ENCODE measurements around the gene UBAC2. TPM values are rescaled to one million over a fixed set of nuclear protein-coding genes. Genes with fewer than 3 reads are reported as not detected.
A peak's percentile ranks its signal among the peaks of the same experiment; 100 is the strongest.

The UBAC2 gene
- polyA plus RNA-seq, 2 donors: 63.0 to 70.1 TPM

- Histone ChIP-seq H3K4me3 (ENCODE audit: low read depth in 1 of 2, low read length in 2 of 2) (no peak overlapping the region), H3K27ac (ENCODE audit: low read depth in 2 of 2, low read length in 1 of 2) (peak overlapping the region; percentile 29 to 72), H3K27me3 (ENCODE audit: control insufficient read depth in 1 of 2, insufficient read depth in 2 of 2, low read length in 2 of 2) (no peaks in the 10 kb centered on the region), H3K36me3 (ENCODE audit: control insufficient read depth in 2 of 2, insufficient read depth in 2 of 2, low read length in 1 of 2) (no peaks in the 10 kb centered on the region), H3K4me1 (ENCODE audit: control insufficient read depth in 2 of 2, insufficient read depth in 2 of 2, low read length in 1 of 2) (peaks cover 0 to 7% of the 10 kb centered on the region in 2 donors), H3K9me3 (ENCODE audit: control insufficient read depth in 2 of 2, insufficient read depth in 1 of 2, low read depth in 1 of 2, low read length in 1 of 2) (no peaks in the 10 kb centered on the region)
- WGBS, 2 donors: 49 to 53% methylated on average over 5 of the region's 5 CpGs
Measured at GRCh38 chr13:99197117-99197651, 3.5 kb upstream of the UBAC2 start.

DNA sequence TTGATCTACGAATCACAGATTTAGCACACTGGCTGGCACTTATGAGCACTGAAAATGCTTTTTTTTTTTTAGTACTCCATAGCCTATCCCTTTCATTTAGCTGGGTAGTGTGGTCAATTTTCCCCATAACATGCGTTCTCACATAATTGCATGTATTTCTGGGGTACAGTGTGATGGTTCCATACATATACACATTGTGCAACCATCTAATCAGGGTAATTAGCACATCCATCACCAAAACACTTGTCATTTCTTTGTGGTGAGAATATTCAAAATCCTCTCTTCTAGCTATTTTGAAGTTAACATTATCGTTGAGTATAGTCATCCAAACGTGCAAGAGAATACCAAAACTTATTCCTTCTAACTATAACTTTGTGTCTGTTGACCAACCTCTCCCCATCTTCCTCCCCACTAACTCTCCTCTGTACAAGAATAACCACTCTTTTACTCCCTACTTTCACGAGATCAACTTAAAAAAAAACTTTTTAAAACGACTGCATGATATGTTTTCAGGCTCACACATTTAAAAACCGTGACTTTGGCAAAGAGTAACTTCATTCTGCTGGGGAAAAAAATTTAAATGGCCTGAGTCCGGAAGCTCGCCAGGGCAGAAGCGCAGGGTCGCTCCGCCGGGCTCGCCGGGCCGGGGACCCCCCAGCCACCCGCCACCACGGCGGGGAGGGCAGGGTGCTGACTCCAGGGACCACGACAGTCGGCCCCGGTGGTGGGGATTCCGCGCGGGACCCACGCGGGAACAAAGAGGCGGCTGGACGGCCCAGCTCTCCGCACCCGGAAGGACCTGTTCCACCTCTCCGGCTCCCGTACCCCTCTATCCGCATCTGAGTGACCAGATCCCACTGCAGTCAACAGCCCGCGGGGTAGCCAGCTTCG is 868 bp upstream of the UBAC2 start:
- Histone ChIP-seq H3K27me3 (ENCODE audit: control insufficient read depth in 1 of 2, insufficient read depth in 2 of 2, low read length in 2 of 2) (no peaks in the 10 kb centered on the region), H3K4me1 (ENCODE audit: control insufficient read depth in 2 of 2, insufficient read depth in 2 of 2, low read length in 1 of 2) (peaks cover 0 to 16% of the 10 kb centered on the region in 2 donors), H3K27ac (ENCODE audit: low read depth in 2 of 2, low read length in 1 of 2) (peak overlapping the region; percentile 98 to 100), H3K36me3 (ENCODE audit: control insufficient read depth in 2 of 2, insufficient read depth in 2 of 2, low read length in 1 of 2) (no peaks in the 10 kb centered on the region), H3K9me3 (ENCODE audit: control insufficient read depth in 2 of 2, insufficient read depth in 1 of 2, low read depth in 1 of 2, low read length in 1 of 2) (no peaks in the 10 kb centered on the region), H3K4me3 (ENCODE audit: low read depth in 1 of 2, low read length in 2 of 2) (peak overlapping the region; percentile 94)
- 3 to 5% methylated on average over 37 of the region's 37 CpGs for WGBS, 2 donors

DNA sequence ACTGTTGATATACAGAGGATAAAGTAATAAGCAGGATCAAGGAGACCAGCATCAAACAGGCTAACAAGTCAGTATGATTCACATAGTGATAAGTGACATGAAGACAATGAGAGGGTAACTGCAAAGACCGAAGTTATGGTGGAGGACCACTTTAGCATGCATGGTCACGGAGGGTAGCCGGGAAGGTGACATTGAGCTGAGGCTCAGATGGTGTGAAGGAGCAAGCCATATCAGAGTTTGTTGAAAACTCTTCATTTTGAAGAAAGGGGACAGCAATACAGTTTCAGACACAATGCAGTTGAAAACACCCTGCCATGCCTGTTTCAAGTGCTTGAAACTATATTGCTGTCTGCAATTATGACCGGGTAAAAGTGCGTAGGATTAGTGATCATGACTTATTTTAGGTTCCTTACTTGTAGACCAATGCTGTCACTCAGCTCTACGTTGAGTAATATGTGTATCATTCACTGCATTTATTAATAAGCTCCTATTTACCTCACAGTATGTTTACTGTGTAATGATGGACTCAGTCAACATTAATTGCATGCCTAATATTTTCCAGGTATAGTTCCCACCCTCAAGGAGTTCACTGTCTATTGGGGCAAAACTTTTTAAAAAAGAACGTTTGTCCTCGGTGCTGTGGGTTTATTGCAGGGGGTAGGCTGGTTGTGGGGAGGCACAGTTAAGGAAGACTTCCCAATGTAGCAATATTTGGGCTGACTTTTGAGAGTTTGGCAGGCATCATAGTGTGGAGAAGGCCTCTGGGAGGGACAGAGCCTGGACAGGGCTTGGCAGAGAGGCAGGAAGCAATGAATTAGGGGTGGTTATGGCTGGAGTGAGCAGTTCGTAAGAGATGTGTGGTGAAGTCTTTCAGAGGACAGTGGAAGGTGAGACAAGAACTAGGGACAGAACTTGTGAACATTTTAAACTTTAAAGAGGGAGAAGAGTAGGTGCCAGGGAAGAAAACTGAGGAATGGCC is 3.2 kb downstream of the UBAC2 start:
- peak overlapping the region; percentile 13 to 54 for H3K27ac ChIP-seq (ENCODE audit: low read depth in 2 of 2, low read length in 1 of 2)
- H3K36me3 ChIP-seq (ENCODE audit: control insufficient read depth in 2 of 2, insufficient read depth in 2 of 2, low read length in 1 of 2): peaks cover 3% of the 10 kb centered on the region in 2 donors
- H3K27me3 ChIP-seq (ENCODE audit: control insufficient read depth in 1 of 2, insufficient read depth in 2 of 2, low read length in 2 of 2): no peaks in the 10 kb centered on the region
- H3K4me3 ChIP-seq (ENCODE audit: low read depth in 1 of 2, low read length in 2 of 2): no peak overlapping the region
- WGBS, 2 donors: 73 to 79% methylated on average over 9 of the region's 9 CpGs
- H3K9me3 ChIP-seq (ENCODE audit: control insufficient read depth in 2 of 2, insufficient read depth in 1 of 2, low read depth in 1 of 2, low read length in 1 of 2): no peaks in the 10 kb centered on the region
- peaks cover 3 to 10% of the 10 kb centered on the region in 2 donors for H3K4me1 ChIP-seq (ENCODE audit: control insufficient read depth in 2 of 2, insufficient read depth in 2 of 2, low read length in 1 of 2)

- 90 to 95% methylated on average over 22 of the region's 22 CpGs for WGBS, 2 donors
- Histone ChIP-seq H3K9me3 (ENCODE audit: control insufficient read depth in 2 of 2, insufficient read depth in 1 of 2, low read depth in 1 of 2, low read length in 1 of 2) (no peaks in the 10 kb centered on the region), H3K4me1 (ENCODE audit: control insufficient read depth in 2 of 2, insufficient read depth in 2 of 2, low read length in 1 of 2) (peaks cover 8 to 12% of the 10 kb centered on the region in 2 donors), H3K27me3 (ENCODE audit: control insufficient read depth in 1 of 2, insufficient read depth in 2 of 2, low read length in 2 of 2) (no peaks in the 10 kb centered on the region), H3K36me3 (ENCODE audit: control insufficient read depth in 2 of 2, insufficient read depth in 2 of 2, low read length in 1 of 2) (peaks cover 3% of the 10 kb centered on the region in 2 donors), H3K4me3 (ENCODE audit: low read depth in 1 of 2, low read length in 2 of 2) (no peak overlapping the region), H3K27ac (ENCODE audit: low read depth in 2 of 2, low read length in 1 of 2) (peak overlapping the region in 1 of 2 donors; percentile 19)
Measured at GRCh38 chr13:99205621-99206220, 5.1 kb downstream of the UBAC2 start.

DNA sequence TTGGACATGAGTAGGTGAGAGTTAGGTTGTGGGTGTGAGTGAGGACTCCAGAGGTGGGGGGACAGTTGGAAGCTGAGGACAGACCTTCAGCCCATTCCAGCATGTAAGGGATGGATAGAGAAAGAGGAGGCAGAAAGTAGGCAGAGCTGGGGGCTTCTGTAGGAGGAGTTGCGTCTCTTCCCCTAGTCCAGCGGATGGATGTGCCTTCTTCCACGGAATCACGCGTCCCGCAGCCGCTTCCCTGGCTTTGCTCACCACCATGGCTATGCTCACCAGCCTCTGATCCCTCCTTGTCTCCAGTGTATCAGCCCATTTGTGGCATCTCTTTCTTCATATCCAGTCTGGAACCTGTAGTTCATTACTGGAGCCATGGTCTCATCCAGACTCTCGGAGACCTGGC is 5.6 kb downstream of the UBAC2 start:
- Histone ChIP-seq H3K4me3 (ENCODE audit: low read depth in 1 of 2, low read length in 2 of 2) (no peak overlapping the region), H3K9me3 (ENCODE audit: control insufficient read depth in 2 of 2, insufficient read depth in 1 of 2, low read depth in 1 of 2, low read length in 1 of 2) (no peaks in the 10 kb centered on the region), H3K4me1 (ENCODE audit: control insufficient read depth in 2 of 2, insufficient read depth in 2 of 2, low read length in 1 of 2) (peaks cover 8 to 12% of the 10 kb centered on the region in 2 donors), H3K36me3 (ENCODE audit: control insufficient read depth in 2 of 2, insufficient read depth in 2 of 2, low read length in 1 of 2) (peaks cover 3% of the 10 kb centered on the region in 2 donors), H3K27me3 (ENCODE audit: control insufficient read depth in 1 of 2, insufficient read depth in 2 of 2, low read length in 2 of 2) (no peaks in the 10 kb centered on the region), H3K27ac (ENCODE audit: low read depth in 2 of 2, low read length in 1 of 2) (no peak overlapping the region)
- 97 to 99% methylated on average over 8 of the region's 8 CpGs for WGBS, 2 donors

DNA sequence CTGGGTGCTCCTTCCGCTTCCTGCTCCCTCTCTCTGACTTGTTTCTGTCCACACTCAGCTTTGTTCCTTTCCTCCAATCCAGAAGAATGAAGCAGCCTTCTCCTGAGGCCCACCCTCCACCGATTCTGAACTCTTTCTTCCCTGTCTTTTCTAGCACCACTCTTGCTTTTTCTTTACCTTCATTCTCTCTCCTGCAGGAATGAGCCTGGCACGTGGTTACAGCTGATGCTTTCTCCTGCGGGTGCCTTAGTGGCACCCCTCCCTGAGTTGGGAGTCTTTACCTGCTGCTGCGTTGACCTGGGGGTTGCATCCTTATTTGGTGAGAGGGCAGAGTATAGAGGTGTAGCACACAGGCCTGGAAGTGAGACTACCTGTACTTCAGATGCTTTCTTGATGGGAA is 6.2 kb downstream of the UBAC2 start:
- no peak overlapping the region for H3K27ac ChIP-seq (ENCODE audit: low read depth in 2 of 2, low read length in 1 of 2)
- 92 to 94% methylated on average over 5 of the region's 5 CpGs for WGBS, 2 donors
- H3K4me3 ChIP-seq (ENCODE audit: low read depth in 1 of 2, low read length in 2 of 2): no peak overlapping the region
- no peaks in the 10 kb centered on the region for H3K9me3 ChIP-seq (ENCODE audit: control insufficient read depth in 2 of 2, insufficient read depth in 1 of 2, low read depth in 1 of 2, low read length in 1 of 2)
- H3K27me3 ChIP-seq (ENCODE audit: control insufficient read depth in 1 of 2, insufficient read depth in 2 of 2, low read length in 2 of 2): no peaks in the 10 kb centered on the region
- H3K4me1 ChIP-seq (ENCODE audit: control insufficient read depth in 2 of 2, insufficient read depth in 2 of 2, low read length in 1 of 2): peaks cover 10 to 12% of the 10 kb centered on the region in 2 donors
- peaks cover 3 to 5% of the 10 kb centered on the region in 2 donors for H3K36me3 ChIP-seq (ENCODE audit: control insufficient read depth in 2 of 2, insufficient read depth in 2 of 2, low read length in 1 of 2)

DNA sequence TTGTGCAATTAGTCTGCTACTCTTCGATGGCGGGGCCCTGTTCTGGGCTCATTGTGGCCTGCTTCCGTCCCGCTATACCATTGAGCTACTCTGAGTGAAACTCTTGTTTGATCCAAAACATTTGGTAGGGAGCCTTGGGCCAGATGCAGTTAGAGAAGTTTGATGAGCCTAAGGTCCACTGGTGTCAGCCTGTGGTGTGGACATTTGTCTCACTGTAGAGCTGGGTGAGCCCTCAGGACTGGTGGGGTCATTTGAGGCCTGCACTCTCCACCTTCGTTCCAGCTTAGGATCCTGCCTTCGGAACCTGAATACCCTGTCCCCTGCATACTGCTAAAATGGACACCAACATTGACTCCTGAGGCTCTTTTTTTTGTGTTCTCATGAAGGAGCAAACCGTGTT is 6.9 kb downstream of the UBAC2 start:
- H3K4me1 ChIP-seq (ENCODE audit: control insufficient read depth in 2 of 2, insufficient read depth in 2 of 2, low read length in 1 of 2): peaks cover 10 to 12% of the 10 kb centered on the region in 2 donors
- H3K4me3 ChIP-seq (ENCODE audit: low read depth in 1 of 2, low read length in 2 of 2): no peak overlapping the region
- peaks cover 3 to 5% of the 10 kb centered on the region in 2 donors for H3K36me3 ChIP-seq (ENCODE audit: control insufficient read depth in 2 of 2, insufficient read depth in 2 of 2, low read length in 1 of 2)
- WGBS, 2 donors: 94% methylated on average over 7 of the region's 7 CpGs
- H3K27me3 ChIP-seq (ENCODE audit: control insufficient read depth in 1 of 2, insufficient read depth in 2 of 2, low read length in 2 of 2): no peaks in the 10 kb centered on the region
- peak overlapping the region in 1 of 2 donors; percentile 53 for H3K27ac ChIP-seq (ENCODE audit: low read depth in 2 of 2, low read length in 1 of 2)
- no peaks in the 10 kb centered on the region for H3K9me3 ChIP-seq (ENCODE audit: control insufficient read depth in 2 of 2, insufficient read depth in 1 of 2, low read depth in 1 of 2, low read length in 1 of 2)

DNA sequence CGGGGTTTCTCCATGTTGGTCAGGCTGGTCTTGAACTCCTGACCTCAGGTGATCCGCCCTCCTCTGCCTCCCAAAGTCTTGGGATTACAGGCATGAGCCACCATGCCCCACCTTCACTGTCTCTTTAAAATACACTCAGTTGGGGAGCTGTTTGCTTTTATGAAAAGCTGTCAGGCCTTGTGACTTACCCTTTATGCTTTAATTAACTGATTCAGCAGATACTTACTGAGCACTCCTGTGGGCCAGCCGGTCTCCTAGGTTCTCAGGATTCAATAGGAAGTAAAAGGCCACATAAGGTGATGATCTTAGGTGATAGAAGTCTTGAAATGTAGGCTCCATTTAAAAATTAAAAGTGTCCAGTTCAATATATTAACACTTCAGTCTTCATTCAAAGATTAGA is 7.5 kb downstream of the UBAC2 start:
- Histone ChIP-seq H3K27me3 (ENCODE audit: control insufficient read depth in 1 of 2, insufficient read depth in 2 of 2, low read length in 2 of 2) (no peaks in the 10 kb centered on the region), H3K27ac (ENCODE audit: low read depth in 2 of 2, low read length in 1 of 2) (peak overlapping the region in 1 of 2 donors; percentile 82), H3K9me3 (ENCODE audit: control insufficient read depth in 2 of 2, insufficient read depth in 1 of 2, low read depth in 1 of 2, low read length in 1 of 2) (no peaks in the 10 kb centered on the region), H3K4me3 (ENCODE audit: low read depth in 1 of 2, low read length in 2 of 2) (no peak overlapping the region), H3K36me3 (ENCODE audit: control insufficient read depth in 2 of 2, insufficient read depth in 2 of 2, low read length in 1 of 2) (peaks cover 3 to 5% of the 10 kb centered on the region in 2 donors), H3K4me1 (ENCODE audit: control insufficient read depth in 2 of 2, insufficient read depth in 2 of 2, low read length in 1 of 2) (peaks cover 8 to 10% of the 10 kb centered on the region in 2 donors)
- WGBS, 2 donors: 77 to 84% methylated on average over 3 of the region's 3 CpGs
